ENCODE measurements around the gene PTPRD. TPM values are rescaled to one million over a fixed set of nuclear protein-coding genes. Genes with fewer than 3 reads are reported as not detected.
"Not testable (repeated sequence)": the region's sequence is repeated elsewhere in the genome, so short reads cannot be mapped to it uniquely, and the experiment has no call there.

The PTPRD gene
- total RNA-seq, 2 experiments from 2014 or later = not detected

GRCh38 chr9:9061627-9062026 is 1551.2 kb downstream of the PTPRD start:
- CTCF ChIA-PET = no interaction called here
- POLR2A ChIA-PET = no interaction called here
- no peaks in the 10 kb centered on the region for H3K27me3 Mint-ChIP-seq
- H3K4me1 Mint-ChIP-seq = no peaks in the 10 kb centered on the region
- H3K36me3 Mint-ChIP-seq (ENCODE audit: low read depth) = no peaks in the 10 kb centered on the region
- no peak for DNase-seq
- no peak overlapping the region for H3K4me3 Mint-ChIP-seq
- no peak overlapping the region for H3K27ac Mint-ChIP-seq
- H3K9me3 Mint-ChIP-seq = peaks cover 6% of the 10 kb centered on the region

GRCh38 chr9:9054354-9054992 is 1558.3 kb downstream of the PTPRD start:
- Mint-ChIP-seq H3K27ac (no peak overlapping the region), H3K4me1 (no peaks in the 10 kb centered on the region), H3K36me3 (ENCODE audit: low read depth) (no peaks in the 10 kb centered on the region), H3K4me3 (no peak overlapping the region), H3K9me3 (peaks cover 6% of the 10 kb centered on the region), H3K27me3 (no peaks in the 10 kb centered on the region)
- DNase-seq = no peak
- CTCF ChIA-PET = no interaction called here
- POLR2A ChIA-PET = no interaction called here

- Mint-ChIP-seq H3K36me3 (ENCODE audit: low read depth) (no peaks in the 10 kb centered on the region), H3K4me3 (no peak overlapping the region), H3K9me3 (peaks cover 3% of the 10 kb centered on the region), H3K4me1 (no peaks in the 10 kb centered on the region), H3K27ac (no peak overlapping the region), H3K27me3 (no peaks in the 10 kb centered on the region)
- CTCF ChIA-PET = no interaction called here
- POLR2A ChIA-PET = no interaction called here
- DNase-seq = no peak
Observed at GRCh38 chr9:9045572-9045971, 1567.2 kb downstream of the PTPRD start.

- Mint-ChIP-seq H3K27ac (no peak overlapping the region), H3K27me3 (no peaks in the 10 kb centered on the region), H3K4me3 (no peak overlapping the region), H3K36me3 (ENCODE audit: low read depth) (no peaks in the 10 kb centered on the region), H3K9me3 (peaks cover 3% of the 10 kb centered on the region), H3K4me1 (no peaks in the 10 kb centered on the region)
- ChIA-PET POLR2A (no interaction called here), CTCF (no interaction called here)
- no peak for DNase-seq
Observed at GRCh38 chr9:9045072-9045471, 1567.7 kb downstream of the PTPRD start.

GRCh38 chr9:9043788-9044187 is 1569.0 kb downstream of the PTPRD start:
- POLR2A ChIA-PET; DNase-seq; H3K27ac Mint-ChIP-seq; H3K4me1 Mint-ChIP-seq; CTCF ChIA-PET; H3K27me3 Mint-ChIP-seq; H3K4me3 Mint-ChIP-seq; H3K9me3 Mint-ChIP-seq; H3K36me3 Mint-ChIP-seq (ENCODE audit: low read depth): not testable (repeated sequence)

GRCh38 chr9:9041756-9042155 is 1571.0 kb downstream of the PTPRD start:
- Mint-ChIP-seq H3K4me1 (no peaks in the 10 kb centered on the region), H3K36me3 (ENCODE audit: low read depth) (no peaks in the 10 kb centered on the region), H3K27me3 (no peaks in the 10 kb centered on the region), H3K4me3 (no peak overlapping the region), H3K27ac (no peak overlapping the region), H3K9me3 (peaks cover 3% of the 10 kb centered on the region)
- CTCF ChIA-PET = no interaction called here
- no peak for DNase-seq
- POLR2A ChIA-PET = no interaction called here

GRCh38 chr9:9033022-9033421 is 1579.8 kb downstream of the PTPRD start:
- ChIA-PET CTCF (no interaction called here), POLR2A (no interaction called here)
- H3K27ac Mint-ChIP-seq = no peak overlapping the region
- H3K4me1 Mint-ChIP-seq = no peaks in the 10 kb centered on the region
- H3K9me3 Mint-ChIP-seq = peaks cover 5% of the 10 kb centered on the region
- H3K27me3 Mint-ChIP-seq = no peaks in the 10 kb centered on the region
- DNase-seq = no peak
- H3K4me3 Mint-ChIP-seq = no peak overlapping the region
- H3K36me3 Mint-ChIP-seq (ENCODE audit: low read depth) = no peaks in the 10 kb centered on the region

GRCh38 chr9:9016597-9016996 is 1596.2 kb downstream of the PTPRD start:
- no peaks in the 10 kb centered on the region for H3K36me3 Mint-ChIP-seq (ENCODE audit: low read depth)
- no peak for DNase-seq
- POLR2A ChIA-PET = no interaction called here
- H3K27ac Mint-ChIP-seq = no peak overlapping the region
- peaks cover 9% of the 10 kb centered on the region for H3K9me3 Mint-ChIP-seq
- no peaks in the 10 kb centered on the region for H3K4me1 Mint-ChIP-seq
- CTCF ChIA-PET = no interaction called here
- no peak overlapping the region for H3K4me3 Mint-ChIP-seq
- no peaks in the 10 kb centered on the region for H3K27me3 Mint-ChIP-seq

- Mint-ChIP-seq H3K27ac (no peak overlapping the region), H3K4me1 (no peaks in the 10 kb centered on the region), H3K9me3 (no peaks in the 10 kb centered on the region), H3K27me3 (no peaks in the 10 kb centered on the region), H3K4me3 (no peak overlapping the region), H3K36me3 (ENCODE audit: low read depth) (no peaks in the 10 kb centered on the region)
- ChIA-PET CTCF (no interaction called here), POLR2A (no interaction called here)
- no peak for DNase-seq
Observed at GRCh38 chr9:9004810-9005209, 1608.0 kb downstream of the PTPRD start.

GRCh38 chr9:9002826-9003583 is 1609.8 kb downstream of the PTPRD start:
- no peak overlapping the region for H3K27ac Mint-ChIP-seq
- no peaks in the 10 kb centered on the region for H3K36me3 Mint-ChIP-seq (ENCODE audit: low read depth)
- CTCF ChIA-PET = no interaction called here
- H3K4me1 Mint-ChIP-seq = no peaks in the 10 kb centered on the region
- POLR2A ChIA-PET = no interaction called here
- no peak for DNase-seq
- H3K9me3 Mint-ChIP-seq = no peaks in the 10 kb centered on the region
- H3K4me3 Mint-ChIP-seq = no peak overlapping the region
- no peaks in the 10 kb centered on the region for H3K27me3 Mint-ChIP-seq

- Mint-ChIP-seq H3K27ac (no peak overlapping the region), H3K4me3 (no peak overlapping the region), H3K27me3 (no peaks in the 10 kb centered on the region), H3K36me3 (ENCODE audit: low read depth) (no peaks in the 10 kb centered on the region), H3K9me3 (no peaks in the 10 kb centered on the region), H3K4me1 (no peaks in the 10 kb centered on the region)
- CTCF ChIA-PET = no interaction called here
- DNase-seq = no peak
- POLR2A ChIA-PET = no interaction called here
Observed at GRCh38 chr9:8980496-8981013, 1632.2 kb downstream of the PTPRD start.

- H3K36me3 Mint-ChIP-seq (ENCODE audit: low read depth) = no peaks in the 10 kb centered on the region
- no peak overlapping the region for H3K4me3 Mint-ChIP-seq
- ChIA-PET POLR2A (no interaction called here), CTCF (no interaction called here)
- no peaks in the 10 kb centered on the region for H3K4me1 Mint-ChIP-seq
- no peak for DNase-seq
- no peaks in the 10 kb centered on the region for H3K27me3 Mint-ChIP-seq
- no peaks in the 10 kb centered on the region for H3K9me3 Mint-ChIP-seq
- H3K27ac Mint-ChIP-seq = no peak overlapping the region
Observed at GRCh38 chr9:8978334-8978733, 1634.5 kb downstream of the PTPRD start.

GRCh38 chr9:8968350-8968749 is 1644.5 kb downstream of the PTPRD start:
- H3K27ac Mint-ChIP-seq; H3K36me3 Mint-ChIP-seq (ENCODE audit: low read depth); DNase-seq; POLR2A ChIA-PET; H3K27me3 Mint-ChIP-seq; H3K4me3 Mint-ChIP-seq; H3K9me3 Mint-ChIP-seq; H3K4me1 Mint-ChIP-seq; CTCF ChIA-PET: not testable (repeated sequence)

- Mint-ChIP-seq H3K27me3 (no peaks in the 10 kb centered on the region), H3K4me3 (no peak overlapping the region), H3K9me3 (peaks cover 5% of the 10 kb centered on the region), H3K4me1 (no peaks in the 10 kb centered on the region), H3K27ac (no peak overlapping the region), H3K36me3 (ENCODE audit: low read depth) (no peaks in the 10 kb centered on the region)
- CTCF ChIA-PET = no interaction called here
- POLR2A ChIA-PET = no interaction called here
- DNase-seq = no peak
Observed at GRCh38 chr9:8963885-8964284, 1648.9 kb downstream of the PTPRD start.

All from activated CD4-positive, alpha-beta memory T cell treated with anti-CD3 and anti-CD28 coated beads, Interleukin-2, amount 10 ng/mL, durations not matched to agents 7 days and 5 days (primary cell).